ENCODE measurements around the gene FBXW10. TPM values are rescaled to one million over a fixed set of nuclear protein-coding genes. Genes with fewer than 3 reads are reported as not detected.
A peak's percentile ranks its signal among the peaks of the same experiment; 100 is the strongest.
"Not testable (repeated sequence)": the region's sequence is repeated elsewhere in the genome, so short reads cannot be mapped to it uniquely, and the experiment has no call there.

FBXW10 gene
- total RNA-seq (under 1 TPM in 2 of 9 donors, not detected in 7; 0.11 to 0.12 TPM), polyA plus RNA-seq (under 1 TPM in 1 of 2 donors, not detected in 1; 0.04 TPM)
- long read RNA-seq, donor 1 = 0 reads
- long read RNA-seq, donor 2 = 0 reads
- long read RNA-seq, donor 3 = 0 reads

DNA sequence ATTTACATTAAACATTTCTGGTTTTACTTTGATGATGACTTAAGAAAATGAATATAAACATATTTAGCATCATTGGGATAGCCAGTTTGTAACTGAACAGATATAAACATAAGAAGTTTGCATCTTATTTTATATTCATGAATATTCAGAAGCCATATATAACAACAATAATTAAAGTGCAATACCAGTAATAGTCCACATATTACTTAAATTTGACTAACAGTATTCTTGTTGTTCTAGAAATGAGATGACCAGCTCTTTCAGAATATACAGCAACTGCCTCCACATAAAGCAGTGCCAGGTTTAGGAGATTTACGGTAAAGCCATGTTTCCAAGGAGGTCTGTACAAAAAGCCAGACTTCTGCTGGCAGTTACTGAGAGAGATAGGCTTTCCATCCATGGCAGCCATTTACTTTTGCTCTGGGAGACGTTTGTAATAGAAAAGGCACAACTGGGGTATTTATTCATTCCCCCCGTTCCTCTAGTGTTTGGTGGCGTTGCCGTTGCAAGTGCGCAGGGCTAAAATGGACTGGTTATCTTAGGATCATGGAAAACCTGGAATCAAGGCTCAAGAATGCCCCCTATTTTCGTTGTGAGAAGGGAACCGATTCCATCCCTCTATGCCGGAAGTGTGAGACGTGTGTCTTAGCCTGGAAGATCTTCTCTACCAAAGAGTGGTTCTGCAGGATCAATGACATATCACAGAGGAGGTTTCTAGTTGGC is at the start of gene FBXW10:
Gene FBXW10, plus strand, starts transcription at position 356 of the 723 bp plus-strand sequence. Its CDS starts 191 bp downstream, at position 547.
- ATAC-seq = peak in 3 of 4 donors; percentile 42 to 83 (median 65)
- 23 to 55% (median 25%) methylated on average over 5 to 9 of the region's 10 CpGs; no CpG with 5 or more reads in 1 of the 4 donors for WGBS, 4 donors
- intact Hi-C loops (cut with DNase I); DNase-seq; H3K36me3 ChIP-seq; H3K4me1 ChIP-seq; H3K27me3 ChIP-seq; H3K9me3 ChIP-seq; H3K27ac ChIP-seq: not testable (repeated sequence)
- peak within 1 kb of the TSS in 1 of 12 donors; percentile 18 for H3K4me3 ChIP-seq

DNA sequence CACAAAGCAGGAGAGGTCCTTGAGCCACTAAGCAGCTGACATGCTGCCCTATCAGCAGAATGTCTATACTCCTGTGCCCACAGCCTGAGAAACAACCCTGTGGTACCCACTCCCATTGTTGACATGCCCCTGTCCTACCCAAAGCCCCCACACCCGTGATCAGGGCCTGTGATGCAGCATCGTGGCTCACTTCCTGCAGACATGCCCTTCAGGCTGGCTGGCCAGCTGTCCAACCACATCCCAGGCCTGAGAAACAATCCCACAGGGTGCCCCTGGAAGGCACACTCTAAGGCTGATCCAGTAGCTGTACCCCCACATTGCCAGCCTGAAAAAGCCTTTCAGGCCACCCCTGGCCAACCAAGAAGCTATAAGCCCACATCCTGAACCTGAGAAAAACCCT is 48.7 kb upstream of the FBXW10 start:
- intact Hi-C loops (cut with DNase I); ATAC-seq: not testable (repeated sequence)

DNA sequence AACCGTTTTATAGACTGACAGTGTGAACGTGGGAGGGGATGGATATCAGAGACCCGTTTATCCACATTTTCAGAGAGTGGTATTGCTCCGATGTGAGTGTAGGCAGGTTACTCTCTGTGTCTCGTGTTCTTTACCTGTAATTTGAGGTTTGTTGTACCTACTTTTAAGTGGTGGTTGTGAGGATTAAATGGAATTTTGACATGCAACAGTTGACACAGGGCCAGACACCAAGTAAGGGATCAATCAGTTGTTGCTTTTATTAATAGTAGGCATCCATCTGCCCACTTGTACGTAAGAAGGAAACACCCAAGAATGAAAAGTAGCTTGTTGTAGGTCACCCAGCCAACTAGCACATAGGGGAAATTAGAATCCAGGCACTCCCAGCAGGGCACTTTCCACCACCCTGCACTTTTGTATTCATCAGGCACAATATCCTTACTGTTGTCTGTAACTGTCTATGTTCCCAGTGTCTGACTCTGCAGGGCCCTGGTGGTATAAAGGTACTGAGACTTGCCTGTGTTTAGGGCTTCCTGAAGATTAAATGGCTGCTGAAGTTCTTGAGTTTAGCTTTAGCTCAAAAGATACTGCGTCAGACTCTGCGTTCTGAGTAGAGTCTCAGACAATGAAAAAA is 45.3 kb upstream of the FBXW10 start:
- peak in 1 of 4 donors; percentile 8 for ATAC-seq
- H3K36me3 ChIP-seq; DNase-seq; H3K27me3 ChIP-seq; H3K4me1 ChIP-seq; intact Hi-C loops (cut with DNase I); H3K9me3 ChIP-seq: not testable (repeated sequence)
- peak overlapping the region; percentile 24 to 86 (median 61) for H3K4me3 ChIP-seq
- WGBS, 4 donors = 50 to 58% (median 55%) methylated on average over 8 of the region's 8 CpGs
- H3K27ac ChIP-seq = peak overlapping the region in 5 of 12 donors; percentile 51 to 69 (median 63)

More for the DNA sequence above, 48.7 kb upstream of the FBXW10 start:
- not testable (repeated sequence) for H3K27me3 ChIP-seq, H3K9me3 ChIP-seq, H3K4me3 ChIP-seq, H3K36me3 ChIP-seq, H3K4me1 ChIP-seq, DNase-seq, H3K27ac ChIP-seq
- 57 to 80% (median 70%) methylated on average over 1 to 2 of the region's 2 CpGs; no CpG with 5 or more reads in 1 of the 4 donors for WGBS, 4 donors

- H3K4me1 ChIP-seq; H3K4me3 ChIP-seq; H3K27ac ChIP-seq; DNase-seq; intact Hi-C loops (cut with DNase I); H3K36me3 ChIP-seq; H3K27me3 ChIP-seq; H3K9me3 ChIP-seq; ATAC-seq: not testable (repeated sequence)
- WGBS, 4 donors = 85 to 90% (median 88%) methylated on average over 3 of the region's 3 CpGs
These were observed 37.9 kb upstream of the FBXW10 start for GRCh38 chr17:18705955-18706354.

DNA sequence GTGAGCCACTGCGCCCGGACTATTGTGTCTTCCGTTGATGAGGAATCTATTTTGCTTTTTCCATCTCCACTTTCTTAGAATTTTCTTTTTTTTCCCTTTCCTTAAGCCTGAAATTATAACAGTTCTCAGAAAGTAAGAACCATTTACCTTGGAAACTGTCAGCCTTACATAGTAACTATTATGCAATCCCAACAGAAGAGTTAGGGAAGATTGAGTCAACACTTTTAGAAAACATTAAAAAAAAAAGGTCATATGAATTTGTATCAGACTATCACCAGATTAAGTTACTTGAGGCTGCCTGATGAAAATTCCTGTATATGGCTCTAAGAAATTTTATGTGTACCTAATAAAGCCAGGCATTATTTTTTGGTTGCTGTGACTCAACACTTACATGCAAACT is 35.6 kb upstream of the FBXW10 start:
- H3K36me3 ChIP-seq; H3K9me3 ChIP-seq; H3K27ac ChIP-seq; H3K4me3 ChIP-seq; DNase-seq; intact Hi-C loops (cut with DNase I); H3K4me1 ChIP-seq; ATAC-seq; H3K27me3 ChIP-seq: not testable (repeated sequence)
- 96 to 98% (median 97%) methylated on average over 3 of the region's 3 CpGs for WGBS, 4 donors

DNA sequence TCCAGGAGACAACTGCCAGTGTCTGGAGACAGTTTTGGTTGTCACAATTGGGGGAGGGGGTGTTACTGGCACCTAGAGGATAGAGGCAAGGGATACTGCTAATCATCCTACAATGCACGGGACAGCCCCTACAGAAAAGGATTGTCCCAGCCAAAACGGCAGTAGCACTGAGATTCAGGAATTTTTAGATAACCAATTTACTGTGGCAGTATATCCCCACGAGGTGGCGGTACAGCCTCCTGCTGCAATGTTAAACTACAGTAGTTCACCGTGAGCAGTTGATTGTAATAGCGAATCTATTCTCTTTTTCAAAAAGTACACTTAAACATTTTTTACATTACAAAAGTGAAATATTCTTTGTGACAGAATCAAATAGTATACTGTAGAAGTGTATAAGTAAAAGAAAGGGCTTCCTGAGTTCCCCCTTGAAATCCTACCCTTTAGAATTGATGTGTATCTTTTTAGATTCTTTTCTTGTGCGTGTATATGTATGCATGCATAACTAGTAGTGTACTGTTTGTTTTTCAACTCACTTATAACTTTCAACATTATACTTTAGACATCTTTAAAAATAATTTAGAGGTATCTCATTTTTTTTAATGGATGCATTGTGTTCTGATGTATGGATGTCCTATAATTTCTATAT is 31.4 kb upstream of the FBXW10 start:
- H3K27ac ChIP-seq; H3K27me3 ChIP-seq; H3K4me3 ChIP-seq; H3K36me3 ChIP-seq; H3K4me1 ChIP-seq; intact Hi-C loops (cut with DNase I); H3K9me3 ChIP-seq: not testable (repeated sequence)
- DNase-seq (peak; percentile 45 to 67 (median 59)), ATAC-seq (peak in 3 of 4 donors; percentile 60 to 69 (median 68))
- TF ChIP-seq, protein P1, sequence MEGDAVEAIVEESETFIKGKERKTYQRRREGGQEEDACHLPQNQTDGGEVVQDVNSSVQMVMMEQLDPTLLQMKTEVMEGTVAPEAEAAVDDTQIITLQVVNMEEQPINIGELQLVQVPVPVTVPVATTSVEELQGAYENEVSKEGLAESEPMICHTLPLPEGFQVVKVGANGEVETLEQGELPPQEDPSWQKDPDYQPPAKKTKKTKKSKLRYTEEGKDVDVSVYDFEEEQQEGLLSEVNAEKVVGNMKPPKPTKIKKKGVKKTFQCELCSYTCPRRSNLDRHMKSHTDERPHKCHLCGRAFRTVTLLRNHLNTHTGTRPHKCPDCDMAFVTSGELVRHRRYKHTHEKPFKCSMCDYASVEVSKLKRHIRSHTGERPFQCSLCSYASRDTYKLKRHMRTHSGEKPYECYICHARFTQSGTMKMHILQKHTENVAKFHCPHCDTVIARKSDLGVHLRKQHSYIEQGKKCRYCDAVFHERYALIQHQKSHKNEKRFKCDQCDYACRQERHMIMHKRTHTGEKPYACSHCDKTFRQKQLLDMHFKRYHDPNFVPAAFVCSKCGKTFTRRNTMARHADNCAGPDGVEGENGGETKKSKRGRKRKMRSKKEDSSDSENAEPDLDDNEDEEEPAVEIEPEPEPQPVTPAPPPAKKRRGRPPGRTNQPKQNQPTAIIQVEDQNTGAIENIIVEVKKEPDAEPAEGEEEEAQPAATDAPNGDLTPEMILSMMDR (IDR thresholded peaks at IDR 0.05) = peak; percentile 37 to 66 (median 58)
- WGBS, 4 donors = 9 to 14% (median 12%) methylated on average over 7 of the region's 7 CpGs

GRCh38 chr17:18718643-18719427 is 25.0 kb upstream of the FBXW10 start:
- DNase-seq; H3K9me3 ChIP-seq; intact Hi-C loops (cut with DNase I); H3K27ac ChIP-seq; H3K27me3 ChIP-seq; H3K4me3 ChIP-seq; H3K36me3 ChIP-seq; H3K4me1 ChIP-seq; ATAC-seq: not testable (repeated sequence)
- WGBS, 4 donors = 46 to 67% (median 59%) methylated on average over 7 to 8 of the region's 9 CpGs

GRCh38 chr17:18719428-18720110 is 24.3 kb upstream of the FBXW10 start:
- H3K9me3 ChIP-seq; DNase-seq; ATAC-seq; H3K4me3 ChIP-seq; H3K4me1 ChIP-seq; H3K27ac ChIP-seq; H3K36me3 ChIP-seq; H3K27me3 ChIP-seq; intact Hi-C loops (cut with DNase I): not testable (repeated sequence)
- 85 to 93% (median 89%) methylated on average over 12 of the region's 12 CpGs for WGBS, 4 donors

Data from heart left ventricle (tissue), 16 donors.